ENCODE data around the gene ATP5MC3. TPM values are rescaled to one million over a fixed set of nuclear protein-coding genes. Genes with fewer than 3 reads are reported as not detected.
"Not testable (repeated sequence)": the region's sequence is repeated elsewhere in the genome, so short reads cannot be mapped to it uniquely, and the experiment has no call there.

Gene ATP5MC3
- polyA plus RNA-seq (2013) = 188 TPM

DNA sequence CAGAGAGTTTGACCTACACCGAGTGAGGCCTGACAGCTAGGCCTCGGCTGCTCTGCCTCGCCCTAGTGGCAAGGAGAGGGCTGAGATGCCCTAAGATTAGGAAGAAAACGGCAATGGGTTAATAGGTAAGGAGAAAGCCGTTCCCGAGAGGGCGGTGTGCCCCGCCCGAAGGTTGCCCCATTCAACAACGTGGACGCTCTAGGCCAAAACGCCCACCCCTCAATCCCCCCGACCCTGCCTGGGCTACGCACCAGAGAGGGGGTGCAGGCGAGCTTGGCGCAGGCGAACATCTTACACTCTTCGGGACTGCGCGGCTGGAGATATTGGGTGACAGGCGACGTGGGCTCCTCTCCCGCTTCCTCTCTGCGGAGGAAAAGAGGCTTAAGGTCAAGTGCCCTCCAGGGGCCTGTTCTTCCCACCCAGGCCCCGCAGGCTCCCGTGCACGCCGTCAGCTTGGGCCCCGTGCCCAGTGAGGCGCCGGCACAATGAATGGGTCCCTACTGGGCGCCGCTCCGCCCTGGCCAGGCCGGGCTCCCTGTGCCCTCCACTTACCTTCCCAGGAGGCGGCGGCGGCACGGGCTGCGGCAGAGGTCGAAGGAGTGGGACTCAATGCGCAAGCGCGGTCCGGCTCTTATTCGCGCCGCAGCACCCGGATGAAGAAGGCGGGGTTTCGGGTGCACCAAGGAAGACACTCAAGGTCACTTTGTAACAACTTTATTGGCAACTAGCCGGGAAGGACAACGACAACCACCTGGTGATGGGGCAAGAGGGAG lies at the start of gene ATP5MC3:
Gene ATP5MC3, minus strand, starts transcription at position 607 of the 773 bp plus-strand sequence. Its CDS starts 317 bp downstream, at position 290.
- Histone ChIP-seq H3K36me3 (ENCODE audit: control insufficient read depth in 4 of 4, insufficient read depth in 4 of 4, low read length in 3 of 4) (peaks cover 10 to 32% (median 23%) of the 10 kb centered on the region in 4 experiments), H3K4me1 (ENCODE audit: control extremely low read depth in 1 of 4, control insufficient read depth in 4 of 4, insufficient read depth in 4 of 4, low read length in 3 of 4) (peaks cover 9 to 20% (median 15%) of the 10 kb centered on the region in 4 experiments), H3K9me3 (ENCODE audit: control extremely low read depth in 1 of 5, control insufficient read depth in 4 of 5, insufficient read depth in 2 of 5, low read depth in 1 of 5, low read length in 4 of 5) (no peaks in the 10 kb centered on the region), H3K27me3 (replicated peaks in 2 of 5; ENCODE audit: control insufficient read depth in 4 of 5, insufficient read depth in 5 of 5, low read length in 4 of 5) (no peaks in the 10 kb centered on the region), H3K27ac (ENCODE audit: insufficient read depth in 1 of 2, low read depth in 1 of 2, low read length in 2 of 2, poor library complexity in 1 of 2, severe bottlenecking in 2 of 2) (peak within 1 kb of the TSS; percentile 88 to 94), H3K4me3 (ENCODE audit: control insufficient read depth in 1 of 7, extremely low read depth in 1 of 7, insufficient read depth in 4 of 7, low read depth in 2 of 7, low read length in 6 of 7) (peak within 1 kb of the TSS; percentile 58 to 99 (median 86))
- DNase-seq = peak; percentile 93 to 94 (median 94)
- POLR2A ChIA-PET = interaction anchor here (0.6 to 1.8 kb wide), 2 partner anchors 13 to 613 kb away, joined by 3 to 11 read pairs; partner anchors contain the start of gene ATF2
- under 1% methylated on average over 50 of the region's 53 CpGs for WGBS (ENCODE audit: insufficient coverage)
- CTCF ChIA-PET = interaction anchor here (1.4 to 1.5 kb wide), 2 partner anchors 10 to 87 kb away, joined by 4 to 5 read pairs; no protein-coding TSS in a partner anchor

- H3K27ac ChIP-seq (ENCODE audit: insufficient read depth in 1 of 2, low read depth in 1 of 2, low read length in 2 of 2, poor library complexity in 1 of 2, severe bottlenecking in 2 of 2); H3K36me3 ChIP-seq (ENCODE audit: control insufficient read depth in 4 of 4, insufficient read depth in 4 of 4, low read length in 3 of 4); CTCF ChIA-PET; H3K9me3 ChIP-seq (ENCODE audit: control extremely low read depth in 1 of 5, control insufficient read depth in 4 of 5, insufficient read depth in 2 of 5, low read depth in 1 of 5, low read length in 4 of 5); H3K27me3 ChIP-seq (replicated peaks in 2 of 5; ENCODE audit: control insufficient read depth in 4 of 5, insufficient read depth in 5 of 5, low read length in 4 of 5); POLR2A ChIA-PET; H3K4me3 ChIP-seq (ENCODE audit: control insufficient read depth in 1 of 7, extremely low read depth in 1 of 7, insufficient read depth in 4 of 7, low read depth in 2 of 7, low read length in 6 of 7); DNase-seq; H3K4me1 ChIP-seq (ENCODE audit: control extremely low read depth in 1 of 4, control insufficient read depth in 4 of 4, insufficient read depth in 4 of 4, low read length in 3 of 4): not testable (repeated sequence)
- 100% methylated on average over 1 of the region's 4 CpGs for WGBS (ENCODE audit: insufficient coverage)
Observed at GRCh38 chr2:175228601-175229000, 47.1 kb upstream of the ATP5MC3 start.

- H3K27ac ChIP-seq (ENCODE audit: insufficient read depth in 1 of 2, low read depth in 1 of 2, low read length in 2 of 2, poor library complexity in 1 of 2, severe bottlenecking in 2 of 2) = no peak overlapping the region
- no peaks in the 10 kb centered on the region for H3K9me3 ChIP-seq (ENCODE audit: control extremely low read depth in 1 of 5, control insufficient read depth in 4 of 5, insufficient read depth in 2 of 5, low read depth in 1 of 5, low read length in 4 of 5)
- ChIA-PET POLR2A (no interaction called here), CTCF (no interaction called here)
- DNase-seq = no peak
- no peaks in the 10 kb centered on the region for H3K4me1 ChIP-seq (ENCODE audit: control extremely low read depth in 1 of 4, control insufficient read depth in 4 of 4, insufficient read depth in 4 of 4, low read length in 3 of 4)
- no peak overlapping the region for H3K4me3 ChIP-seq (ENCODE audit: control insufficient read depth in 1 of 7, extremely low read depth in 1 of 7, insufficient read depth in 4 of 7, low read depth in 2 of 7, low read length in 6 of 7)
- H3K36me3 ChIP-seq (ENCODE audit: control insufficient read depth in 4 of 4, insufficient read depth in 4 of 4, low read length in 3 of 4) = no peaks in the 10 kb centered on the region
- peaks cover 0 to 3% (median 2%) of the 10 kb centered on the region in 5 experiments for H3K27me3 ChIP-seq (replicated peaks in 2 of 5; ENCODE audit: control insufficient read depth in 4 of 5, insufficient read depth in 5 of 5, low read length in 4 of 5)
Observed at GRCh38 chr2:175228179-175228578, 46.7 kb upstream of the ATP5MC3 start.

DNA sequence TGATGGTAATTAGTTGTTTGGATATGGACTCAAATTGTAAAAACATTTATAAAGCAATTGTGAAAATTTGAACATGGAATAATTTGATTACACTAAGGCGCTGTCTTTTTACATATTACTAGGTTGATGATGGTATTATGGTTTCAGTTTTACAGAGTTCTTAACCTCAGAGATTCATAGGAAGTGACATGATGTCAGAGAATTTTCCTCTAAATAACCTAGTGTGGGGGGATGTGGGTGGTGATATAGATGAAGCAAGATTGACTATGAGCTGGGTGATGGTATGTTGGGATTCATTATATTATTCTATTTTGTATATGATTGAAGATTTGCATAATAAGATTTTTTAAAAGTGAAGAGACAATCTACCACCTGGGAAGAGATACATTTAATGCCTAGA lies 45.9 kb upstream of the ATP5MC3 start:
- no CpG with 5 or more reads among the region's 1 CpG for WGBS (ENCODE audit: insufficient coverage)
- Histone ChIP-seq H3K27me3 (replicated peaks in 2 of 5; ENCODE audit: control insufficient read depth in 4 of 5, insufficient read depth in 5 of 5, low read length in 4 of 5) (peaks cover 0 to 7% (median 2%) of the 10 kb centered on the region in 5 experiments), H3K4me3 (ENCODE audit: control insufficient read depth in 1 of 7, extremely low read depth in 1 of 7, insufficient read depth in 4 of 7, low read depth in 2 of 7, low read length in 6 of 7) (no peak overlapping the region), H3K27ac (ENCODE audit: insufficient read depth in 1 of 2, low read depth in 1 of 2, low read length in 2 of 2, poor library complexity in 1 of 2, severe bottlenecking in 2 of 2) (no peak overlapping the region), H3K4me1 (ENCODE audit: control extremely low read depth in 1 of 4, control insufficient read depth in 4 of 4, insufficient read depth in 4 of 4, low read length in 3 of 4) (no peaks in the 10 kb centered on the region), H3K36me3 (ENCODE audit: control insufficient read depth in 4 of 4, insufficient read depth in 4 of 4, low read length in 3 of 4) (no peaks in the 10 kb centered on the region), H3K9me3 (ENCODE audit: control extremely low read depth in 1 of 5, control insufficient read depth in 4 of 5, insufficient read depth in 2 of 5, low read depth in 1 of 5, low read length in 4 of 5) (no peaks in the 10 kb centered on the region)
- POLR2A ChIA-PET = no interaction called here
- DNase-seq = no peak
- CTCF ChIA-PET = no interaction called here

GRCh38 chr2:175220075-175220474 lies 38.6 kb upstream of the ATP5MC3 start:
- H3K27ac ChIP-seq (ENCODE audit: insufficient read depth in 1 of 2, low read depth in 1 of 2, low read length in 2 of 2, poor library complexity in 1 of 2, severe bottlenecking in 2 of 2) = no peak overlapping the region
- H3K4me1 ChIP-seq (ENCODE audit: control extremely low read depth in 1 of 4, control insufficient read depth in 4 of 4, insufficient read depth in 4 of 4, low read length in 3 of 4) = no peaks in the 10 kb centered on the region
- 90% methylated on average over 2 of the region's 4 CpGs for WGBS (ENCODE audit: insufficient coverage)
- no peaks in the 10 kb centered on the region for H3K9me3 ChIP-seq (ENCODE audit: control extremely low read depth in 1 of 5, control insufficient read depth in 4 of 5, insufficient read depth in 2 of 5, low read depth in 1 of 5, low read length in 4 of 5)
- no peaks in the 10 kb centered on the region for H3K36me3 ChIP-seq (ENCODE audit: control insufficient read depth in 4 of 4, insufficient read depth in 4 of 4, low read length in 3 of 4)
- H3K4me3 ChIP-seq (ENCODE audit: control insufficient read depth in 1 of 7, extremely low read depth in 1 of 7, insufficient read depth in 4 of 7, low read depth in 2 of 7, low read length in 6 of 7) = no peak overlapping the region
- ChIA-PET POLR2A (no interaction called here), CTCF (interaction anchor here (1.2 kb wide), 1 partner anchor 41 kb away, joined by 3 read pairs; no protein-coding TSS in a partner anchor)
- DNase-seq = no peak
- peaks cover 0 to 9% (median under 1%) of the 10 kb centered on the region in 5 experiments for H3K27me3 ChIP-seq (replicated peaks in 2 of 5; ENCODE audit: control insufficient read depth in 4 of 5, insufficient read depth in 5 of 5, low read length in 4 of 5)

DNA sequence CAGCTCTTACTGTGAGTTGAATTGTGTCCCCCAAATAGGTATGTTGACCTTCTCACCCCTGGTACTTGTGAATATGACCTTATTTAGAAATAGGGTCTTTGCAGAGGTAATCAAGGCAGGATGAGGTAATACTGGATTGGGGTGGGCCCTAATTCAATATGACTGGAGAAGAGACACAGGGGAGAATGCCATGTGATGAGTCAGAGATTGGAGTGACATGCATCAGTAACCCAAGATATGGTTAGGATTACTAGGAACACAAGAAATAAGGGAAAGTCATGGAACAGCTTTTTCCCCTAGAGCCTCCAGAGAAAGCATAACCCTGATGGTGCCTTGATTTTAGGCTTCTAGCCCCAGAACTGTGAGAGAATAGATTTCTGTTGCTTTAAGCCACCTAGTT lies 37.0 kb upstream of the ATP5MC3 start:
- no peak for DNase-seq
- CTCF ChIA-PET = no interaction called here
- H3K27ac ChIP-seq (ENCODE audit: insufficient read depth in 1 of 2, low read depth in 1 of 2, low read length in 2 of 2, poor library complexity in 1 of 2, severe bottlenecking in 2 of 2) = no peak overlapping the region
- H3K36me3 ChIP-seq (ENCODE audit: control insufficient read depth in 4 of 4, insufficient read depth in 4 of 4, low read length in 3 of 4) = no peaks in the 10 kb centered on the region
- no peaks in the 10 kb centered on the region for H3K4me1 ChIP-seq (ENCODE audit: control extremely low read depth in 1 of 4, control insufficient read depth in 4 of 4, insufficient read depth in 4 of 4, low read length in 3 of 4)
- H3K9me3 ChIP-seq (ENCODE audit: control extremely low read depth in 1 of 5, control insufficient read depth in 4 of 5, insufficient read depth in 2 of 5, low read depth in 1 of 5, low read length in 4 of 5) = no peaks in the 10 kb centered on the region
- peaks cover 0 to 6% (median 0%) of the 10 kb centered on the region in 5 experiments for H3K27me3 ChIP-seq (replicated peaks in 2 of 5; ENCODE audit: control insufficient read depth in 4 of 5, insufficient read depth in 5 of 5, low read length in 4 of 5)
- POLR2A ChIA-PET = no interaction called here
- no peak overlapping the region for H3K4me3 ChIP-seq (ENCODE audit: control insufficient read depth in 1 of 7, extremely low read depth in 1 of 7, insufficient read depth in 4 of 7, low read depth in 2 of 7, low read length in 6 of 7)

- DNase-seq = no peak
- H3K4me3 ChIP-seq (ENCODE audit: control insufficient read depth in 1 of 7, extremely low read depth in 1 of 7, insufficient read depth in 4 of 7, low read depth in 2 of 7, low read length in 6 of 7) = no peak overlapping the region
- peaks cover 0 to 2% (median 0%) of the 10 kb centered on the region in 5 experiments for H3K27me3 ChIP-seq (replicated peaks in 2 of 5; ENCODE audit: control insufficient read depth in 4 of 5, insufficient read depth in 5 of 5, low read length in 4 of 5)
- no peaks in the 10 kb centered on the region for H3K36me3 ChIP-seq (ENCODE audit: control insufficient read depth in 4 of 4, insufficient read depth in 4 of 4, low read length in 3 of 4)
- no peaks in the 10 kb centered on the region for H3K9me3 ChIP-seq (ENCODE audit: control extremely low read depth in 1 of 5, control insufficient read depth in 4 of 5, insufficient read depth in 2 of 5, low read depth in 1 of 5, low read length in 4 of 5)
- POLR2A ChIA-PET = no interaction called here
- H3K4me1 ChIP-seq (ENCODE audit: control extremely low read depth in 1 of 4, control insufficient read depth in 4 of 4, insufficient read depth in 4 of 4, low read length in 3 of 4) = no peaks in the 10 kb centered on the region
- CTCF ChIA-PET = interaction anchor here (1.0 to 1.3 kb wide), 3 partner anchors 11 to 101 kb away, joined by 4 to 5 read pairs (median 4); no protein-coding TSS in a partner anchor
- no peak overlapping the region for H3K27ac ChIP-seq (ENCODE audit: insufficient read depth in 1 of 2, low read depth in 1 of 2, low read length in 2 of 2, poor library complexity in 1 of 2, severe bottlenecking in 2 of 2)
- 95% methylated on average over 5 of the region's 6 CpGs for WGBS (ENCODE audit: insufficient coverage)
Observed at GRCh38 chr2:175207741-175208438, 26.4 kb upstream of the ATP5MC3 start.
